Measurements from ENCODE around the gene CEP126.
A peak's percentile ranks its signal among the peaks of the same experiment; 100 is the strongest.

CEP126 gene

DNA sequence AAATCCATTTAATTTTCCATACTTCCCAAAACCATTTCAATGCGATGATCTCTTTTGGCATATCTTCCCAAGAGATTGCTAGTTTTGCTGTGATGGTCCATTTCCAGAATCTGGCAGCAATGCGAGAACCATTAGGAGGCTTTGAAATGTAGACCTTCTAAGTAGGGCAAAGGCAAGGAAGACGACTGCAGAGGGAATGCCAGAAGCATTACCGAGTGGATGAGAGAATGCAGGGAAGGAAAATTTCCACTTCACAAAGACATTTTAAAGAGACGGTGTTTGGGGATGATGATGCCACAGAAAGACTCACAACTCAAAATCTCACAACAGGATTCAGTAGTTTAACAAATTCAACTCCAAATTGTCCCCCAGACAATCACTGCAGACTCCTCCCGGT lies 471 bp upstream of the CEP126 start:
- ChIA-PET POLR2A (interaction anchor here (0.6 kb wide), 1 partner anchor 93 kb away, joined by 3 read pairs; no protein-coding TSS in a partner anchor), CTCF (interaction anchor here (0.8 to 1.5 kb wide), 6 partner anchors 21 to 96 kb away, joined by 3 to 13 read pairs (median 3); no protein-coding TSS in a partner anchor)

GRCh38 chr11:101915791-101916291 lies 1.0 kb downstream of the CEP126 start:
- Histone ChIP-seq H3K4me3 (ENCODE audit: low read depth, low read length) (peak overlapping the region; percentile 98), H3K36me3 (ENCODE audit: control insufficient read depth in 2 of 2, insufficient read depth in 1 of 2, low read length in 2 of 2) (no peaks in the 10 kb centered on the region), H3K9me3 (ENCODE audit: control insufficient read depth, insufficient read depth, low read depth, low read length) (no peaks in the 10 kb centered on the region), H3K27ac (ENCODE audit: extremely low read depth, low read depth, low read length) (no peak overlapping the region; the same call in 1 of the 2 replicates), H3K4me1 (ENCODE audit: control insufficient read depth, insufficient read depth, low read length) (peaks cover 7% of the 10 kb centered on the region; the same call in 1 of the 2 replicates)
- ChIA-PET POLR2A (no interaction called here), CTCF (interaction anchor here (0.6 kb wide), 1 partner anchor 64 kb away, joined by 3 read pairs; no protein-coding TSS in a partner anchor)
- TF ChIP-seq ZNF560 (tag by site-specific recombination; IDR thresholded peaks at IDR 0.05; ENCODE audit: borderline replicate concordance) (no peak), ZNF660 (tag by site-specific recombination; IDR thresholded peaks at IDR 0.05) (no peak), ZNF514 (tag by site-specific recombination; IDR thresholded peaks at IDR 0.05) (no peak), RBAK (tag by site-specific recombination; IDR thresholded peaks at IDR 0.05) (no peak), ZNF398 (tag by site-specific recombination; IDR thresholded peaks at IDR 0.05) (no peak), ZNF16 (tag by site-specific recombination; IDR thresholded peaks at IDR 0.05; ENCODE audit: low read depth) (no peak), OVOL3 (tag by site-specific recombination; IDR thresholded peaks at IDR 0.05) (no peak), ZNF292 (tag by site-specific recombination; IDR thresholded peaks at IDR 0.05; ENCODE audit: borderline replicate concordance, low read depth) (no peak), ZNF324 (tag by site-specific recombination; IDR thresholded peaks at IDR 0.05) (no peak), ZNF404 (tag by site-specific recombination; IDR thresholded peaks at IDR 0.05) (no peak), ZNF677 (tag by site-specific recombination; IDR thresholded peaks at IDR 0.05) (no peak), ZNF423 (tag by site-specific recombination; IDR thresholded peaks at IDR 0.05) (no peak), ZNF624 (tag by site-specific recombination; IDR thresholded peaks at IDR 0.05) (no peak), ZBTB20 (tag by site-specific recombination; IDR thresholded peaks at IDR 0.05) (no peak), ZNF654 (tag by site-specific recombination; IDR thresholded peaks at IDR 0.05; ENCODE audit: low read depth) (no peak), ZIC2 (tag by site-specific recombination; IDR thresholded peaks at IDR 0.05) (no peak)
- TF ChIP-seq, protein P1, sequence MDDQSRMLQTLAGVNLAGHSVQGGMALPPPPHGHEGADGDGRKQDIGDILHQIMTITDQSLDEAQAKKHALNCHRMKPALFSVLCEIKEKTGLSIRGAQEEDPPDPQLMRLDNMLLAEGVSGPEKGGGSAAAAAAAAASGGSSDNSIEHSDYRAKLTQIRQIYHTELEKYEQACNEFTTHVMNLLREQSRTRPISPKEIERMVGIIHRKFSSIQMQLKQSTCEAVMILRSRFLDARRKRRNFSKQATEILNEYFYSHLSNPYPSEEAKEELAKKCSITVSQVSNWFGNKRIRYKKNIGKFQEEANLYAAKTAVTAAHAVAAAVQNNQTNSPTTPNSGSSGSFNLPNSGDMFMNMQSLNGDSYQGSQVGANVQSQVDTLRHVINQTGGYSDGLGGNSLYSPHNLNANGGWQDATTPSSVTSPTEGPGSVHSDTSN (CRISPR knock-in tag; IDR thresholded peaks at IDR 0.05), result no peak

More for the DNA sequence above, 471 bp upstream of the CEP126 start:
- no peaks in the 10 kb centered on the region for H3K36me3 ChIP-seq (ENCODE audit: control insufficient read depth in 2 of 2, insufficient read depth in 1 of 2, low read length in 2 of 2)
- peak overlapping the region; percentile 98 for H3K4me3 ChIP-seq (ENCODE audit: low read depth, low read length)
- peaks cover 7% of the 10 kb centered on the region; the same call in 1 of the 2 replicates for H3K4me1 ChIP-seq (ENCODE audit: control insufficient read depth, insufficient read depth, low read length)
- no peaks in the 10 kb centered on the region for H3K9me3 ChIP-seq (ENCODE audit: control insufficient read depth, insufficient read depth, low read depth, low read length)
- no peak overlapping the region; the same call in 1 of the 2 replicates for H3K27ac ChIP-seq (ENCODE audit: extremely low read depth, low read depth, low read length)
- no peak for TF ChIP-seq HOXA7 (CRISPR knock-in tag; IDR thresholded peaks at IDR 0.05; ENCODE audit: borderline replicate concordance)
- TF ChIP-seq ZBTB17 (tag by site-specific recombination; IDR thresholded peaks at IDR 0.05), result peak; percentile 58; the same call in 1 of the 2 replicates
- TF ChIP-seq ELK4 (IDR thresholded peaks at IDR 0.05; ENCODE audit: borderline replicate concordance, low read depth, low read length), result no peak
- no peak for TF ChIP-seq ZBTB26 (tag by site-specific recombination; optimal IDR thresholded peaks at IDR 0.05)
- TF ChIP-seq MZF1 (tag by site-specific recombination; IDR thresholded peaks at IDR 0.05; ENCODE audit: borderline replicate concordance), result 0 out of 2 replicates have a peak, but pooled peaks have one; percentile 19
- TF ChIP-seq ZNF132 (tag by site-specific recombination; IDR thresholded peaks at IDR 0.05; ENCODE audit: borderline replicate concordance), result no peak
- no peak for TF ChIP-seq ZNF514 (tag by site-specific recombination; IDR thresholded peaks at IDR 0.05)
- TF ChIP-seq, protein P2, sequence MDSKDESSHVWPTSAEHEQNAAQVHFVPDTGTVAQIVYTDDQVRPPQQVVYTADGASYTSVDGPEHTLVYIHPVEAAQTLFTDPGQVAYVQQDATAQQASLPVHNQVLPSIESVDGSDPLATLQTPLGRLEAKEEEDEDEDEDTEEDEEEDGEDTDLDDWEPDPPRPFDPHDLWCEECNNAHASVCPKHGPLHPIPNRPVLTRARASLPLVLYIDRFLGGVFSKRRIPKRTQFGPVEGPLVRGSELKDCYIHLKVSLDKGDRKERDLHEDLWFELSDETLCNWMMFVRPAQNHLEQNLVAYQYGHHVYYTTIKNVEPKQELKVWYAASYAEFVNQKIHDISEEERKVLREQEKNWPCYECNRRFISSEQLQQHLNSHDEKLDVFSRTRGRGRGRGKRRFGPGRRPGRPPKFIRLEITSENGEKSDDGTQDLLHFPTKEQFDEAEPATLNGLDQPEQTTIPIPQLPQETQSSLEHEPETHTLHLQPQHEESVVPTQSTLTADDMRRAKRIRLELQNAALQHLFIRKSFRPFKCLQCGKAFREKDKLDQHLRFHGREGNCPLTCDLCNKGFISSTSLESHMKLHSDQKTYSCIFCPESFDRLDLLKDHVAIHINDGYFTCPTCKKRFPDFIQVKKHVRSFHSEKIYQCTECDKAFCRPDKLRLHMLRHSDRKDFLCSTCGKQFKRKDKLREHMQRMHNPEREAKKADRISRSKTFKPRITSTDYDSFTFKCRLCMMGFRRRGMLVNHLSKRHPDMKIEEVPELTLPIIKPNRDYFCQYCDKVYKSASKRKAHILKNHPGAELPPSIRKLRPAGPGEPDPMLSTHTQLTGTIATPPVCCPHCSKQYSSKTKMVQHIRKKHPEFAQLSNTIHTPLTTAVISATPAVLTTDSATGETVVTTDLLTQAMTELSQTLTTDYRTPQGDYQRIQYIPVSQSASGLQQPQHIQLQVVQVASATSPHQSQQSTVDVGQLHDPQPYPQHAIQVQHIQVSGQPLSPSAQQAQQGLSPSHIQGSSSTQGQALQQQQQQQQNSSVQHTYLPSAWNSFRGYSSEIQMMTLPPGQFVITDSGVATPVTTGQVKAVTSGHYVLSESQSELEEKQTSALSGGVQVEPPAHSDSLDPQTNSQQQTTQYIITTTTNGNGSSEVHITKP (tag by site-specific recombination; IDR thresholded peaks at IDR 0.05), result peak; percentile 53
- TF ChIP-seq ZNF560 (tag by site-specific recombination; IDR thresholded peaks at IDR 0.05; ENCODE audit: borderline replicate concordance), result no peak

All from HEK293 (cell line).